MCF 10A (cell line): ENCODE measurements around the gene RTL1. TPM values are rescaled to one million over a fixed set of nuclear protein-coding genes. Genes with fewer than 3 reads are reported as not detected.

Experiments
- BruUV-seq: library from RNA; stranded (reverse); fragments of 400-500 nt; replicated peaks from 2 replicates; lab custom pipeline; 2021; lab: Mats Ljungman, UMichigan
- CTCF ChIA-PET: fragments of 300-600 bp; sonication (Branson Sonifier 250); formaldehyde crosslinking; extraction: SDS; loops from one replicate; lab custom pipeline; 2021; ENCODE audit warnings: antibody characterized with exemption, inconsistent platforms; lab: Yijun Ruan, JAX
- POLR2A ChIA-PET: fragments of 300-600, 350-650 bp; sonication (Branson Sonifier 250); formaldehyde crosslinking; extraction: SDS; loops from one replicate; lab custom pipeline; 2020; ENCODE audit warnings: antibody characterized with exemption, inconsistent platforms; lab: Yijun Ruan, JAX
- DNase-seq: peaks from one replicate; pipeline ENCODE4 v3.0.0-alpha.2; 2018; ENCODE audit not compliant: unreplicated experiment
- H3K27ac Mint-ChIP-seq: one replicate; pipeline ENCODE4 v1.8.0; 2022; ENCODE audit warnings: mild to moderate bottlenecking, low read depth, mixed read lengths; ENCODE audit not compliant: unreplicated experiment
- H3K27me3 Mint-ChIP-seq: one replicate; pipeline ENCODE4 v1.8.0; 2022; ENCODE audit warnings: mixed read lengths; ENCODE audit not compliant: insufficient read depth, unreplicated experiment
- H3K36me3 Mint-ChIP-seq: one replicate; pipeline ENCODE4 v1.8.0; 2022; ENCODE audit warnings: mild to moderate bottlenecking, moderate library complexity, mixed read lengths; ENCODE audit not compliant: insufficient read depth, unreplicated experiment
- H3K4me1 Mint-ChIP-seq: one replicate; pipeline ENCODE4 v1.8.0; 2022; ENCODE audit warnings: mixed read lengths; ENCODE audit not compliant: insufficient read depth, unreplicated experiment
- H3K4me3 Mint-ChIP-seq: one replicate; pipeline ENCODE4 v1.8.0; 2022; ENCODE audit warnings: mild to moderate bottlenecking, moderate library complexity, mixed read lengths; ENCODE audit not compliant: unreplicated experiment
- H3K9me3 Mint-ChIP-seq: one replicate; pipeline ENCODE4 v1.8.0; 2022; ENCODE audit warnings: mixed read lengths; ENCODE audit not compliant: unreplicated experiment
- CTCF ChIP-seq: fragments of 200-600 bp; IDR thresholded peaks from one replicate; pipeline ENCODE4 v1.8.0; 2022; ENCODE audit warnings: antibody characterized with exemption, mild to moderate bottlenecking; ENCODE audit not compliant: unreplicated experiment
- intact Hi-C: fragments of 100-400 bp; cut with micrococcal nuclease; formaldehyde crosslinking; loops from 2 replicates; pipeline ENCODE4 v1.14.1; 2022
- total RNA-seq: library from RNA; stranded (reverse); gene quantifications from 2 replicates; pipeline ENCODE4 v1.2.3, GENCODE V29; 2022

RTL1 gene
- total RNA-seq, 1 experiment from 2014 or later: not detected

GRCh38 chr14:100909439-100909838, 5.9 kb upstream of the RTL1 start:
- Mint-ChIP-seq H3K9me3 (no peaks in the 10 kb centered on the region), H3K4me1 (peaks cover 6% of the 10 kb centered on the region), H3K27ac (no peak overlapping the region), H3K36me3 (no peaks in the 10 kb centered on the region), H3K4me3 (no peak overlapping the region), H3K27me3 (peaks cover 29% of the 10 kb centered on the region)
- TF ChIP-seq CTCF: no peak
- POLR2A ChIA-PET: no interaction called here
- CTCF ChIA-PET: no interaction called here
- no TSS peak for BruUV-seq
- intact Hi-C loops: no loop called here
- DNase-seq: no peak

DNA sequence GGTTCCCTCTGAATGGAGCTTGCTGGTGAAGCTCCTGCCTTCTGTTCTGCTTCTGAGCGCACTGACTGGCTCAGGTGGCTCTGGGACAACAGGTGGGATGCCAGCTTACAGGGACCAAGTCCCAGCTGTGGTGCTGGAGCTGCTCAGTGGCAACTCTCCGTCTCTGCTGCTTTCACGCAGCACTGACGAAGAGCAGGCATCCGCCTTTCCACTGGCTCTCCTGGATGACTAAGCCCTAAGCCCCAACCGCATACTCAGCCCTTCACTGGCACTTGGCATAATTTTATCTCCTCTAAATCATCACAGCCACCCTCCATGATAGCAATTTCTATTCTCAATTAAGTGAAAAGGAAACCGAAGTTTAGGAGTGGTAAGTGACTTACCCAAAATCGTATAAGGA, 3.7 kb upstream of the RTL1 start:
- H3K27me3 Mint-ChIP-seq: peaks cover 51% of the 10 kb centered on the region
- CTCF ChIA-PET: no interaction called here
- H3K4me1 Mint-ChIP-seq: peaks cover 7% of the 10 kb centered on the region
- H3K4me3 Mint-ChIP-seq: no peak overlapping the region
- DNase-seq: no peak
- H3K27ac Mint-ChIP-seq: no peak overlapping the region
- TF ChIP-seq CTCF: no peak
- POLR2A ChIA-PET: no interaction called here
- intact Hi-C loops: loop anchor here (2.0 kb wide), 1 partner anchor 328 kb away; no protein-coding TSS in a partner anchor
- BruUV-seq: no TSS peak
- H3K9me3 Mint-ChIP-seq: no peaks in the 10 kb centered on the region
- H3K36me3 Mint-ChIP-seq: no peaks in the 10 kb centered on the region

DNA sequence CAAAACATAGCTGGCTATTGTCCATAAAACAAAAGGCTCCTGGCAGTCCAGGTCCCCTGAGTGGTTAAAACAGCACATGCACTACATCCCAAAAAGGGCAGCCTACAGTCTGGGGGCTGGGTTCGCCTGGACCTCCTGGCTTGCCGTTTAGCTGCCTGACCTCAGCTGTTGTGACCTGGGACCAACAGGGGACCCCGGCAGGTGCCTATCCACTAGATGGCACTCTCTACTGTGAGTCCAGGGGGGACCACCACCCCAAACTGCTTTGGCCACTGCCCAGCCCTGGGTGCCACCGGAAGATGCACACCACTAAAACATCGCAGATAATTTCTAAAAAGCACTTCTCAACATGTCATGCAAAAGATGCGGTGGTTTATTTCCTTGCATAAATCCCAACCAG, 2.9 kb upstream of the RTL1 start:
- no peak overlapping the region for H3K27ac Mint-ChIP-seq
- CTCF ChIA-PET: interaction anchor here (0.6 to 0.7 kb wide), 2 partner anchors 314 to 721 kb away, joined by 3 to 4 read pairs; no protein-coding TSS in a partner anchor
- no TSS peak for BruUV-seq

DNA sequence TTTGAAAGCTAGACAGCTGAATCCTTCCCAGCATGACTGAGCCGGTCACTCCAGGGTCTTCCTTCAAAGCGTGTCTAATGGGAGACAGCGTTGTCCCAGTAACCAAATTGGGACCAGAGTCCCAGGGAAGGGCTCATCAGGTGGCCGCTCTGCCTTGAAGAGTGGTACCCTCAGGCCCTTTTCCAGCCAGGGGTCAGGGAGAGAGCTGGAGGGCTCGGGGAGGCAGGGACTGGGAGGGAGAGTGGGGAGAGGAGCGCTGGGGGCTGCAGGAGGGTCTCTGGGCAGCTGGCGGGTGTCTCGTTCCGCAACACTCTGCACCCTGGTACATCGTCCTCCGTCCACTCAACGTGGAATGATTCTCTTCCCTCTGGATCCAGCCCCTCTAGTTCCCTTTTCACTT, 1.6 kb upstream of the RTL1 start:
- DNase-seq: no peak
- Mint-ChIP-seq H3K36me3 (no peaks in the 10 kb centered on the region), H3K27ac (no peak overlapping the region), H3K9me3 (no peaks in the 10 kb centered on the region), H3K4me3 (no peak overlapping the region), H3K27me3 (peaks cover 71% of the 10 kb centered on the region), H3K4me1 (peaks cover 5% of the 10 kb centered on the region)
- intact Hi-C loops: no loop called here
- no peak for TF ChIP-seq CTCF
- ChIA-PET POLR2A (no interaction called here), CTCF (interaction anchor here (0.6 kb wide), 1 partner anchor 331 kb away, joined by 6 read pairs; no protein-coding TSS in a partner anchor)
- no TSS peak for BruUV-seq

More for the DNA sequence above, 2.9 kb upstream of the RTL1 start:
- POLR2A ChIA-PET: no interaction called here
- Mint-ChIP-seq H3K4me3 (no peak overlapping the region), H3K4me1 (peaks cover 5% of the 10 kb centered on the region), H3K27me3 (peaks cover 60% of the 10 kb centered on the region), H3K9me3 (no peaks in the 10 kb centered on the region), H3K36me3 (no peaks in the 10 kb centered on the region)
- DNase-seq: no peak
- TF ChIP-seq CTCF: peak; percentile 39
- intact Hi-C loops: loop anchor here (2.0 kb wide), 1 partner anchor 328 kb away; no protein-coding TSS in a partner anchor
